HepG2 (cell line): ENCODE data around the gene ATP6V0A1. TPM values are rescaled to one million over a fixed set of nuclear protein-coding genes. Genes with fewer than 3 reads are reported as not detected.
A peak's percentile ranks its signal among the peaks of the same experiment; 100 is the strongest.

ENCODE experiments used
- AFF4 ChIP-seq: sonication (generic); formaldehyde crosslinking; IDR thresholded peaks from 2 replicates; pipeline ENCODE4 v1.4.0; 2020; ENCODE audit warnings: missing genetic modification reagents
- ELK4 ChIP-seq: sonication (generic); formaldehyde crosslinking; IDR thresholded peaks from 2 replicates; pipeline ENCODE4 v1.9.0; 2021; ENCODE audit warnings: missing genetic modification reagents, borderline replicate concordance
- FOXO1 ChIP-seq: sonication (generic); formaldehyde crosslinking; IDR thresholded peaks from 2 replicates; pipeline ENCODE4 v1.4.0; 2020; ENCODE audit warnings: missing genetic modification reagents
- IRF2 ChIP-seq: IDR thresholded peaks from 2 replicates; pipeline ENCODE4 v1.6.1; 2018; ENCODE audit warnings: missing genetic modification reagents, missing compliant biosample characterization
- IRX3 ChIP-seq: sonication (generic); formaldehyde crosslinking; IDR thresholded peaks from 2 replicates; pipeline ENCODE4 v1.8.1; 2023; ENCODE audit warnings: mild to moderate bottlenecking, low read depth, missing genetic modification reagents, borderline replicate concordance
- KDM6A ChIP-seq: IDR thresholded peaks from 2 replicates; pipeline ENCODE4 v1.6.1; 2016; ENCODE audit warnings: low read depth
- PBX3 ChIP-seq: sonication (generic); formaldehyde crosslinking; IDR thresholded peaks from 2 replicates; pipeline ENCODE4 v1.8.1; 2023; ENCODE audit warnings: missing genetic modification reagents, inconsistent platforms, borderline replicate concordance
- POLR2AphosphoS2 ChIP-seq: IDR thresholded peaks from 2 replicates; pipeline ENCODE4 v1.6.1; 2011; ENCODE audit warnings: low read depth, low read length, improper control_type of control experiment
- SP5 ChIP-seq: IDR thresholded peaks from 2 replicates; pipeline ENCODE4 v1.6.1; 2016; ENCODE audit warnings: low read depth, borderline replicate concordance
- TCF7 ChIP-seq: sonication (generic); IDR thresholded peaks from 2 replicates; pipeline ENCODE4 v1.6.1; 2016; ENCODE audit warnings: antibody characterized with exemption, low read depth
- U2AF2 ChIP-seq: fragments of 200-400 bp; formaldehyde crosslinking; IDR thresholded peaks from 2 replicates; pipeline ENCODE4 v1.6.1; 2017; ENCODE audit warnings: low read depth, mild to moderate bottlenecking, low read length
- ZNF574 ChIP-seq: sonication (generic); formaldehyde crosslinking; IDR thresholded peaks from 2 replicates; pipeline ENCODE4 v1.4.0; 2020; ENCODE audit warnings: missing genetic modification reagents
- ZNF710 ChIP-seq: sonication (generic); formaldehyde crosslinking; IDR thresholded peaks from 2 replicates; pipeline ENCODE4 v1.5.0; 2020; ENCODE audit warnings: mild to moderate bottlenecking, missing genetic modification reagents, borderline replicate concordance
- ZNF724P ChIP-seq: sonication (generic); formaldehyde crosslinking; IDR thresholded peaks from 2 replicates; pipeline ENCODE4 v1.8.0; 2022; ENCODE audit warnings: missing genetic modification reagents, borderline replicate concordance
- ZNF761 ChIP-seq: sonication (generic); formaldehyde crosslinking; conservative IDR thresholded peaks from 2 replicates; pipeline ENCODE4 v1.4.0; 2020; ENCODE audit warnings: mild to moderate bottlenecking, missing genetic modification reagents
- ZXDC ChIP-seq: sonication (generic); formaldehyde crosslinking; IDR thresholded peaks from 2 replicates; pipeline ENCODE4 v1.5.0; 2020; ENCODE audit warnings: mild to moderate bottlenecking, missing genetic modification reagents
- polyA plus RNA-seq, 8 experiments: library from polyadenylated mRNA; depleted of rRNA in 3 of 8; stranded (reverse) in 7 of 8; unstranded in 1 of 8; fragments of >200 nt; fragmentation: Illumina TruSeq in 4 of 8; extraction: Trizol in 4 of 8; gene quantifications; 2 replicates each; pipeline versions ENCODE4 v1.2.1 to v1.2.3, GENCODE V29; 2011 to 2016; ENCODE audit warnings: low read depth in 4 of 8, missing spikeins in 1 of 8, mixed read lengths in 1 of 8; ENCODE audit not compliant: insufficient read depth in 1 of 8
- total RNA-seq, 5 experiments: library from RNA; depleted of rRNA; stranded (reverse); fragments of >200 nt; fragmentation: Illumina TruSeq; extraction: Trizol; gene quantifications; 2 replicates each; pipeline ENCODE4 v1.2.3, GENCODE V29; 2016; ENCODE audit warnings: low read depth in 1 of 5

Gene ATP6V0A1
- total and polyA plus RNA-seq, 2 of the 13 experiments (the other 11 are each of a cell fraction or from before 2014, with no cell fraction given), result 27.9 to 54.1 TPM

GRCh38 chr17:42544874-42545283 is 86.2 kb downstream of the ATP6V0A1 start (continued):
- no peak for TF ChIP-seq ELK4 (CRISPR knock-in tag)
- no peak for TF ChIP-seq ZNF761 (CRISPR knock-in tag)
- TF ChIP-seq ZXDC (CRISPR knock-in tag), result no peak
- TF ChIP-seq AFF4, result no peak
- no peak for TF ChIP-seq FOXO1 (CRISPR knock-in tag)
- no peak for TF ChIP-seq SP5
- no peak for TF ChIP-seq IRX3
- TF ChIP-seq ZNF710 (CRISPR knock-in tag), result peak; percentile 45; the same call in 1 of the 2 replicates
- peak; percentile 42; the same call in 1 of the 2 replicates for TF ChIP-seq ZNF724P (CRISPR knock-in tag)
- peak; percentile 50; the same call in 1 of the 2 replicates for TF ChIP-seq KDM6A
- no peak for TF ChIP-seq ZNF574 (CRISPR knock-in tag)
- TF ChIP-seq IRF2 (CRISPR knock-in tag), result no peak
- no peak for TF ChIP-seq PBX3 (CRISPR knock-in tag)
- no peak for TF ChIP-seq TCF7
- TF ChIP-seq U2AF2, result no peak
- TF ChIP-seq POLR2AphosphoS2, result no peak
